ENCODE data around the gene ADPGK.
"Not testable (repeated sequence)": the region's sequence is repeated elsewhere in the genome, so short reads cannot be mapped to it uniquely, and the experiment has no call there.

Gene ADPGK

GRCh38 chr15:72751751-72752455 lies 31.7 kb downstream of the ADPGK start:
- no peaks in the 10 kb centered on the region for H3K27me3 Mint-ChIP-seq
- H3K4me1 Mint-ChIP-seq, result peaks cover 28 to 33% of the 10 kb centered on the region in 2 donors
- DNase-seq (peak; percentile 20), ATAC-seq (replicated peaks) (peak; percentile 88 to 92)
- H3K4me3 Mint-ChIP-seq, result peak overlapping the region in 1 of 2 donors; percentile 10
- H3K36me3 Mint-ChIP-seq, result peaks cover 44 to 75% of the 10 kb centered on the region in 2 donors
- H3K9me3 Mint-ChIP-seq, result peaks cover 0 to 2% of the 10 kb centered on the region in 2 donors
- H3K27ac Mint-ChIP-seq, result peak overlapping the region; percentile 60

- Mint-ChIP-seq H3K27ac (no peak overlapping the region), H3K27me3 (no peaks in the 10 kb centered on the region), H3K4me1 (peaks cover 28 to 33% of the 10 kb centered on the region in 2 donors), H3K4me3 (no peak overlapping the region), H3K9me3 (peaks cover 0 to 3% of the 10 kb centered on the region in 2 donors), H3K36me3 (peaks cover 37 to 66% of the 10 kb centered on the region in 2 donors)
- DNase-seq, result no peak
- ATAC-seq (replicated peaks), result no peak
Observed at GRCh38 chr15:72749700-72750099, 33.9 kb downstream of the ADPGK start.

DNA sequence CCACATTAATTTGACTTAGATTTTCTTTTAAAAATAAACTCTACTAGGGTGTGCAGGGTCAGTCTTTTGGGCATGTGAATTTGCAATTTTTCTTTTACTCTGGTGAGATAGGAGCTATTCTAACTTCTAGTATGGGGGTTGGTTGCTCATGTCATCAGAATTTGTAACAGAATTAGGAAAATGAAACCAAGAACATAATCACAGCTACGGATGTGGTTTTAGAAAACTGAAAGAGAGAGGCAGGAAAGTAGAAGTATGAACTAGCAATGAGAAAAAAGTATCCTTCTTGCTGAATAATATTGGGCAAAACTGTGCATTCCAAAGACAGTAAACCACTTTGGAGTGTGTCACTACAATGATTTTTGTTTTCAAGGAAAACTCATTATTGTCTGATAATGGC lies 43.3 kb downstream of the ADPGK start:
- no peaks in the 10 kb centered on the region for H3K27me3 Mint-ChIP-seq
- peaks cover 17 to 29% of the 10 kb centered on the region in 2 donors for H3K4me1 Mint-ChIP-seq
- H3K9me3 Mint-ChIP-seq, result peaks cover 0 to 2% of the 10 kb centered on the region in 2 donors
- H3K36me3 Mint-ChIP-seq, result peaks cover 43 to 63% of the 10 kb centered on the region in 2 donors
- ATAC-seq (replicated peaks), result peak; percentile 68
- no peak overlapping the region for H3K27ac Mint-ChIP-seq
- no peak for DNase-seq
- no peak overlapping the region for H3K4me3 Mint-ChIP-seq

DNA sequence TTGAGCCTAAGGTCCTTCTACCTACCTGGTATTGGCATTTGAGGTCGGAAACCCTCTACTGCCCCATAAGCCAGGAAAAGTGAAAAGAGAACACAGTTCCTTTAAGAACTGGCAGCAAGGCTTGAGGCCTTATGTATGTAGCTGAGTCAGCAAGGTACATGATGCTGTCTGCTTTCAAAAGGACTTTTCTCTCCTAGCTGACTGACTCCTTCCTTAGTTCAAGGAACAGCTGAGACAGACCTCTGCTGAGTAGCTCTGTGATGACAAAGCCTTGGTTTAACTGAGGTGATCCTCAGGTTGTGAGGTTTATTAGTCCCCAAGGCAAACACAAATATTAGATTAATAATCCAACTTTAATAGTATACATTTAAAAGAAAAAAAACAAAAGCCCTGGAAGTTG lies 45.8 kb downstream of the ADPGK start:
- H3K4me3 Mint-ChIP-seq, result no peak overlapping the region
- ATAC-seq (replicated peaks), result no peak
- no peaks in the 10 kb centered on the region for H3K27me3 Mint-ChIP-seq
- H3K4me1 Mint-ChIP-seq, result peaks cover 17 to 29% of the 10 kb centered on the region in 2 donors
- H3K9me3 Mint-ChIP-seq, result peaks cover 0 to 2% of the 10 kb centered on the region in 2 donors
- no peak overlapping the region for H3K27ac Mint-ChIP-seq
- DNase-seq, result no peak
- peaks cover 47 to 76% of the 10 kb centered on the region in 2 donors for H3K36me3 Mint-ChIP-seq

- peak overlapping the region; percentile 65 for H3K27ac Mint-ChIP-seq
- peaks cover 17 to 29% of the 10 kb centered on the region in 2 donors for H3K4me1 Mint-ChIP-seq
- no peak for DNase-seq
Observed at GRCh38 chr15:72737061-72737460, 46.5 kb downstream of the ADPGK start.

DNA sequence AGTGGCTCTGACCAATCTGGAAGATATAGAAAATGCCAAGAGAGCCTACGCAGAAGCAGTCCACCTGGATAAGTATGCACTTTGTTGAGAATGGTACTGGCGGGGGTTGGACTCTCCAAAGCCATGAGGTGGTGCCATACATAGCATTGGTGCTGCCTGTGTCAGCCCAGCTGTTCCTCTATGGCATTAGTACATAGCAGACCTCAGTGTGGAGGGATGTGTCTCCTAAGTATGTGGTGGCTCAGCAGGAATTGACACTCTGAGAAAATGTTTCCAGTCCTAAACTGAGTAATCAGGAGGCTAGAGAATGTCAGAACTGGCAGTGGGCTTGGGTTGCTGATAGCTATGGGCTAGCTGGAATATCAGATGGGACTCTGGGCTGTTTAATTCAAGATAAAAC lies 48.4 kb downstream of the ADPGK start:
- Mint-ChIP-seq H3K36me3 (peaks cover 37 to 61% of the 10 kb centered on the region in 2 donors), H3K4me1 (peaks cover 9 to 10% of the 10 kb centered on the region in 2 donors), H3K27ac (no peak overlapping the region), H3K27me3 (no peaks in the 10 kb centered on the region), H3K9me3 (peaks cover 0 to 2% of the 10 kb centered on the region in 2 donors), H3K4me3 (no peak overlapping the region)
- no peak for ATAC-seq (replicated peaks)
- DNase-seq, result no peak

More at GRCh38 chr15:72737061-72737460, 46.5 kb downstream of the ADPGK start:
- ATAC-seq (replicated peaks), result no peak
- no peaks in the 10 kb centered on the region for H3K27me3 Mint-ChIP-seq
- H3K36me3 Mint-ChIP-seq, result peaks cover 47 to 73% of the 10 kb centered on the region in 2 donors
- peaks cover 0 to 2% of the 10 kb centered on the region in 2 donors for H3K9me3 Mint-ChIP-seq
- H3K4me3 Mint-ChIP-seq, result no peak overlapping the region

GRCh38 chr15:72733941-72734738 lies 49.4 kb downstream of the ADPGK start:
- DNase-seq (no peak), ATAC-seq (replicated peaks) (no peak)
- H3K36me3 Mint-ChIP-seq, result peaks cover 28 to 51% of the 10 kb centered on the region in 2 donors
- no peaks in the 10 kb centered on the region for H3K9me3 Mint-ChIP-seq
- H3K27ac Mint-ChIP-seq, result no peak overlapping the region
- H3K4me3 Mint-ChIP-seq, result no peak overlapping the region
- H3K27me3 Mint-ChIP-seq, result no peaks in the 10 kb centered on the region
- H3K4me1 Mint-ChIP-seq, result peaks cover 0 to 3% of the 10 kb centered on the region in 2 donors

DNA sequence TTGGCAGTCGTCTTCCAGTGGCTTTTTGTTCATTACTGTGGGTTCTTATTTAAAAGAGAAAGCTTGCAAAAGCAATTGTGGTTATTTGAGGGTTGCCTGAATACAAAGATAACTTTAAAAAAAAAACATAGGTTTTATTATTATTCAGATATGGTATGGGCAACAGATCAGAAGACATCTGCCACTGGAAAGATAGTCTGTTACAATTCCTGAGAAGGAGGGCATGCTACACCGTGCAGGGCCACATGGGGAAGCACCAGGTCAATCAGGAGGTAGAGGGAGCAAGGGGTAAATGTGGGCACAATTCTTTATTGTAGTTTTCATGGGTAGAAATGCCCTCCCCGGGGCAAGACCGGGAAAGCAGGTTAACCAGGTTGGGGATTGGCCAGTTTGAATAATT lies 51.0 kb downstream of the ADPGK start:
- no peak for DNase-seq
- Mint-ChIP-seq H3K4me1 (no peaks in the 10 kb centered on the region), H3K27me3 (no peaks in the 10 kb centered on the region), H3K9me3 (no peaks in the 10 kb centered on the region), H3K27ac (no peak overlapping the region), H3K36me3 (peaks cover 27 to 42% of the 10 kb centered on the region in 2 donors), H3K4me3 (no peak overlapping the region)
- ATAC-seq (replicated peaks), result peak in 1 of 2 donors; percentile 31

- Mint-ChIP-seq H3K4me1 (no peaks in the 10 kb centered on the region), H3K27me3 (no peaks in the 10 kb centered on the region), H3K9me3 (no peaks in the 10 kb centered on the region), H3K36me3 (peaks cover 24 to 37% of the 10 kb centered on the region in 2 donors), H3K4me3 (no peak overlapping the region), H3K27ac (no peak overlapping the region)
- ATAC-seq (replicated peaks), result no peak
- DNase-seq, result no peak
Observed at GRCh38 chr15:72732086-72732485, 51.5 kb downstream of the ADPGK start.

- no peaks in the 10 kb centered on the region for H3K9me3 Mint-ChIP-seq
- H3K27ac Mint-ChIP-seq, result no peak overlapping the region
- peaks cover 14 to 23% of the 10 kb centered on the region in 2 donors for H3K36me3 Mint-ChIP-seq
- ATAC-seq (replicated peaks), result no peak
- peaks cover 0 to 2% of the 10 kb centered on the region in 2 donors for H3K4me1 Mint-ChIP-seq
- no peak overlapping the region for H3K4me3 Mint-ChIP-seq
- DNase-seq, result no peak
- H3K27me3 Mint-ChIP-seq, result no peaks in the 10 kb centered on the region
Observed at GRCh38 chr15:72728821-72729220, 54.7 kb downstream of the ADPGK start.

DNA sequence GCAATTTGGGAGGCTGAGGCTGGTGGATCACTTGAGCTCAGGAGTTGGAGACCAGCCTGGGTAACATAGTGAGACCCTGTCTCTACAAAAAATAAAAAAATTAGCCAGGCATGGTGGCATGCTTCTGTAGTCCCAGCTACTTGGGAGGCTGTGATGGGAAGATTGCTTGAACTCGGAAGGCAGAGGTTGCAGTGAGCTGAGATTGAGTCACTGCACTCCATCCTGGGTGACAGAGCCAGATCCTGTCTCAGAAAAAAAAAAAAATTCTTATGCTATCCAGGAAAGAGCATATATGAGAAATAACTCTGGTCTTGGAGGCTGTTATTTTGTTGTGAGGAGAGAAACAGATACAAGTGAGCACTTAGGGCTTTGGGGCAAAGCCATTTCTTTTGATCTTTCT lies 55.3 kb downstream of the ADPGK start:
- H3K27ac Mint-ChIP-seq; DNase-seq; H3K9me3 Mint-ChIP-seq; ATAC-seq (replicated peaks); H3K4me3 Mint-ChIP-seq; H3K27me3 Mint-ChIP-seq; H3K4me1 Mint-ChIP-seq: not testable (repeated sequence)
- peaks cover 14 to 23% of the 10 kb centered on the region in 2 donors for H3K36me3 Mint-ChIP-seq

DNA sequence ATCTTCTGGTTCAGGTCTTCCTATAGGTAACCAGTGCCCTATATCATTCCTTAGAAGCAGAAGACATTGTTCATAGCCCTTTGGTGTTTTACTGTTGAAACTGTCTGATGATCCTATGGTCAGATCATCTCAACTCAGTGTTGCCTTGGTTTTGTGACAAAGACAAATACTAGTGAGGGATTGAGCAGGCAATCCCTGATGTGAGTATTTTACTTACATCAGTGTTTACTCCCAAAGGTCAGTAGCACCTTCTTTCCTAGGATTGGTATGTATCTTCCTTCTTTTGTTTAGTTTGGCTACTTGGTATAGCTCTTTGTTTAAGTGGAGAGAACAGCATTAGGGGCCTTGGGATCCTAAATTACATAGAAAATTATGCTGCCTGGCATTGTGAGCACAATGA lies 56.4 kb downstream of the ADPGK start:
- H3K27ac Mint-ChIP-seq, result no peak overlapping the region
- ATAC-seq (replicated peaks) (no peak), DNase-seq (no peak)
- no peaks in the 10 kb centered on the region for H3K9me3 Mint-ChIP-seq
- H3K4me1 Mint-ChIP-seq, result peaks cover 0 to 2% of the 10 kb centered on the region in 2 donors
- H3K4me3 Mint-ChIP-seq, result no peak overlapping the region
- peaks cover 10 to 18% of the 10 kb centered on the region in 2 donors for H3K36me3 Mint-ChIP-seq
- no peaks in the 10 kb centered on the region for H3K27me3 Mint-ChIP-seq

DNA sequence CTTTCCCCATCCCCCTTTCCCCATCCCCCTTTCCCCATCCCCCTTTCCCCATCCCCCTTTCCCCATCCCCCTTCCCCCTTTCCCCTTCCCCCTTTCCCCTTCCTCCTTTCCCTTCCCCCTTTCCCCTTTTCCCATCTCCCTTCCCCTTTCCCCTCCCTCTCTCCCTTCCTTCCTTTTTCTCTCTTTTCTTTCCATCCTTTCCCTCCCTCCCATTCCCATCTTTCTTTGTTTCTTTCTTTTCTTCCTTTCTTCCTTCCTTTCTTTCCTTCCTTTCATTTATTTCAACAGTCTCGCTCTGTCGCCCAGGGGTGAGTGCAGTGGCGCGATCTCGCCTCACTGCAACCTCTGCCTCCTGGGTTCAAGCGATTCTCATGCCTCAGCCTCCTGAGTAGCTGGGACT lies 57.7 kb downstream of the ADPGK start:
- H3K27ac Mint-ChIP-seq; H3K4me1 Mint-ChIP-seq; H3K27me3 Mint-ChIP-seq; ATAC-seq (replicated peaks); H3K9me3 Mint-ChIP-seq; H3K4me3 Mint-ChIP-seq; DNase-seq: not testable (repeated sequence)
- peaks cover 5 to 11% of the 10 kb centered on the region in 2 donors for H3K36me3 Mint-ChIP-seq

- no peak for DNase-seq
- Mint-ChIP-seq H3K4me1 (peaks cover 0 to 2% of the 10 kb centered on the region in 2 donors), H3K27ac (no peak overlapping the region), H3K4me3 (no peak overlapping the region), H3K27me3 (no peaks in the 10 kb centered on the region), H3K36me3 (peaks cover 5 to 11% of the 10 kb centered on the region in 2 donors), H3K9me3 (no peaks in the 10 kb centered on the region)
- no peak for ATAC-seq (replicated peaks)
Observed at GRCh38 chr15:72725446-72725845, 58.1 kb downstream of the ADPGK start.

Data from stimulated activated naive B cell treated with anti-CD40 and anti-IgM and Interleukin-4, amounts not matched to agents 10 μg/mL and 1 μg/mL and 100 μg/mL, for 72 hours (primary cell).